Activated B cell treated with CpG ODN at 0.5 μM for 24 hours (primary cell): Measurements from ENCODE around the gene CNPY3. TPM values are rescaled to one million over a fixed set of nuclear protein-coding genes. Genes with fewer than 3 reads are reported as not detected.
A peak's percentile ranks its signal among the peaks of the same experiment; 100 is the strongest.
"Not testable (repeated sequence)": the region's sequence is repeated elsewhere in the genome, so short reads cannot be mapped to it uniquely, and the experiment has no call there.

Experiments used
- ATAC-seq: fragments of 200-7000 bp; cut with Tn5 transposase; one replicate; pipeline ENCODE4 v1.10.0; 2021; ENCODE audit warnings: low read depth, mild to moderate bottlenecking, moderate library complexity
- CTCF ChIA-PET: fragments of 350-600 bp; sonication (Branson Sonifier 250); formaldehyde crosslinking; loops from one replicate; lab custom pipeline; 2021; ENCODE audit warnings: antibody characterized with exemption; lab: Charles Lee
- POLR2A ChIA-PET: fragments of 350-600 bp; sonication (Branson Sonifier 250); formaldehyde crosslinking; loops from one replicate; lab custom pipeline; 2021; ENCODE audit warnings: antibody characterized with exemption; lab: Charles Lee
- DNase-seq: peaks from one replicate; pipeline ENCODE4 v3.0.0; 2022
- H3K27ac Mint-ChIP-seq: one replicate; pipeline ENCODE4 v1.8.0; 2020; ENCODE audit warnings: mixed read lengths
- H3K27me3 Mint-ChIP-seq: one replicate; pipeline ENCODE4 v1.8.0; 2021; ENCODE audit warnings: mixed read lengths
- H3K36me3 Mint-ChIP-seq: one replicate; pipeline ENCODE4 v1.8.0; 2021; ENCODE audit warnings: low read depth, mixed read lengths
- H3K4me1 Mint-ChIP-seq: one replicate; pipeline ENCODE4 v1.8.0; 2021; ENCODE audit warnings: mixed read lengths
- H3K4me3 Mint-ChIP-seq: one replicate; pipeline ENCODE4 v1.8.0; 2020; ENCODE audit warnings: mild to moderate bottlenecking, mixed read lengths
- H3K9me3 Mint-ChIP-seq: one replicate; pipeline ENCODE4 v1.8.0; 2020; ENCODE audit warnings: mixed read lengths
- intact Hi-C: fragments of 100-400 bp; cut with micrococcal nuclease; formaldehyde crosslinking; loops from one replicate; pipeline ENCODE4 v1.15.1; 2024
- total RNA-seq: library from RNA; stranded (reverse); gene quantifications from 2 replicates; pipeline ENCODE4 v1.2.3, GENCODE V29; 2022
- TF ChIP-seq, protein P1 (sequence below): fragments of 200-600 bp; IDR thresholded peaks from one replicate; pipeline ENCODE4 v1.8.0; 2022; ENCODE audit warnings: antibody characterized with exemption, mild to moderate bottlenecking

CNPY3 gene
- total RNA-seq, 1 donor from 2014 or later, result 121 TPM

DNA sequence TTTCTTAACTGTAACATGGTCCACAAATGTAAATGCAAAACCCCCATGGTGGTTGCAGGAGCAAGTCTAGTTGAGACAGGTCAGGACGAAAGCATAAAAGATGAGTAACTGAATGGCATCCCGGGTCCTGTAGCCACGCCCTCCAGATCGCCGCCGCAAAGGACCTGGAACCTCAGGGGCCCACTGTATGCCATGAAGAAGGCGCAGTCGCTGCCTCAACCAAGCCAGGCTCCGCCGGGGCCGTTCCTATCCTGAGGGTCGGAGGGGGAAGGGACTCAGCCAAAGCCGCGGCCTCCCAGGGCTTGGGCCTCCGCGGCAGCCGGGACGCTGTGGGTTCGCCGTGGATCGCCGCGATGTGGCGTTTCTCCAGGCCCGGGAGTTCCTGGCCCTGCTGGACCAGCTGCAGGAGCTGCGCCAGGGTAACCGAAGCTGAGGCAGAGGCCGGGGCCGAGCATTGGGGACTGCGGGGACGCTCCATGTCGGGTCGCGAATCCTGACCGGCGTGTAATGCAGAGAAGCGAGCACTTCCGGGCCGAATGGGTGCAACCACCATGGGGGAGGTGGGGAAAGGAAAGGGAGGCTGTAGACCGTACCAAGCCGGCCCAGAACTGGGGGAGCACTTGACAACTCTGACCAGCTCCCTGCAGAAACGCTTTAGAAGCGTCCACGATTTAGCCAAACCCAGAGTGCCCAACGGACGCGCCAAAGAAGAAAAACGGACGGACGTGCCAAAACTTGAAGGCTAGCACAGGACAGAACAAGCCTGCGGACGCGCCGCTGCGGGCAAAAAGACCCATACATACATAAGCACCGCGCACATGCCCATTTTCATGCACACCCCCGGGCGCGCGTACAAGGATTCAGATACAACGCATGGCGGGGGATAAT is 38.7 kb upstream of the CNPY3 start:
- Mint-ChIP-seq H3K27ac (peak overlapping the region; percentile 93), H3K4me1 (peaks cover 44% of the 10 kb centered on the region), H3K27me3 (no peaks in the 10 kb centered on the region), H3K36me3 (peaks cover 36% of the 10 kb centered on the region), H3K9me3 (no peaks in the 10 kb centered on the region), H3K4me3 (peak overlapping the region; percentile 97)
- intact Hi-C loops, result loop anchor here (1.0 to 10.0 kb wide), 8 partner anchors 11 to 1106 kb away; partner anchors contain the start of genes BICRAL, CNPY3, LRRC73 and MRPS10
- TF ChIP-seq, protein P1, sequence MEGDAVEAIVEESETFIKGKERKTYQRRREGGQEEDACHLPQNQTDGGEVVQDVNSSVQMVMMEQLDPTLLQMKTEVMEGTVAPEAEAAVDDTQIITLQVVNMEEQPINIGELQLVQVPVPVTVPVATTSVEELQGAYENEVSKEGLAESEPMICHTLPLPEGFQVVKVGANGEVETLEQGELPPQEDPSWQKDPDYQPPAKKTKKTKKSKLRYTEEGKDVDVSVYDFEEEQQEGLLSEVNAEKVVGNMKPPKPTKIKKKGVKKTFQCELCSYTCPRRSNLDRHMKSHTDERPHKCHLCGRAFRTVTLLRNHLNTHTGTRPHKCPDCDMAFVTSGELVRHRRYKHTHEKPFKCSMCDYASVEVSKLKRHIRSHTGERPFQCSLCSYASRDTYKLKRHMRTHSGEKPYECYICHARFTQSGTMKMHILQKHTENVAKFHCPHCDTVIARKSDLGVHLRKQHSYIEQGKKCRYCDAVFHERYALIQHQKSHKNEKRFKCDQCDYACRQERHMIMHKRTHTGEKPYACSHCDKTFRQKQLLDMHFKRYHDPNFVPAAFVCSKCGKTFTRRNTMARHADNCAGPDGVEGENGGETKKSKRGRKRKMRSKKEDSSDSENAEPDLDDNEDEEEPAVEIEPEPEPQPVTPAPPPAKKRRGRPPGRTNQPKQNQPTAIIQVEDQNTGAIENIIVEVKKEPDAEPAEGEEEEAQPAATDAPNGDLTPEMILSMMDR, result no peak
- ChIA-PET POLR2A (interaction anchor here (0.5 to 6.4 kb wide), 21 partner anchors 11 to 587 kb away, joined by 3 to 85 read pairs (median 4); partner anchors contain the start of genes ABCC10, BICRAL, CNPY3 and CUL9), CTCF (interaction anchor here (1.3 to 1.8 kb wide), 3 partner anchors 11 to 253 kb away, joined by 3 to 11 read pairs (median 3); partner anchors contain the start of gene RPL7L1)
- peak; percentile 76 for DNase-seq
- peak; percentile 97 for ATAC-seq

DNA sequence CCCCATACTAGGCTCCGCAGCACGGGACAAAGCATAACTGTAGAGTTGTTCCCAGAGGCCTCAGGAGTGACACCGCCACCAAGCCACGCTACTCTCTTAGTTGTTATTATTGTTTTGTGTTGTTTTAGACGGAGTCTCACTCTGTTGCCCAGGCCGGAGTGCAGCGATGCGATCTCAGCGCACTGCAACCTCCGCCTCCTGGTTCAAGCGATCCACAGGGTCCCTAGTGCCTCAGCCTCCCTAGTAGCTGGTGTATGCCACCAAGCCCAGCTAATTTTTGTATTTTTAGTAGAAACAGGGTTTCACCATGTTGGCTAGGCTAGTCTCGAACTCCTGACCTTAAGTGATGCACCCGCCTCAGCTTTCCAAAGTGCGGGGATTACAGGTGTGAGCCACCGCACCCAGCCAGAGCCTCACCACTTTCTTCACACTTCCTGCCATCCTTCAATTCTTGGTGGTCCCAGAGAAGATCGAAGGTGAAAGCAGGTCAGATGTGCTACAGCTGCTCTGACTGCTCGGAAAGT is 38.0 kb upstream of the CNPY3 start:
- H3K4me3 Mint-ChIP-seq, result peak overlapping the region; percentile 97

DNA sequence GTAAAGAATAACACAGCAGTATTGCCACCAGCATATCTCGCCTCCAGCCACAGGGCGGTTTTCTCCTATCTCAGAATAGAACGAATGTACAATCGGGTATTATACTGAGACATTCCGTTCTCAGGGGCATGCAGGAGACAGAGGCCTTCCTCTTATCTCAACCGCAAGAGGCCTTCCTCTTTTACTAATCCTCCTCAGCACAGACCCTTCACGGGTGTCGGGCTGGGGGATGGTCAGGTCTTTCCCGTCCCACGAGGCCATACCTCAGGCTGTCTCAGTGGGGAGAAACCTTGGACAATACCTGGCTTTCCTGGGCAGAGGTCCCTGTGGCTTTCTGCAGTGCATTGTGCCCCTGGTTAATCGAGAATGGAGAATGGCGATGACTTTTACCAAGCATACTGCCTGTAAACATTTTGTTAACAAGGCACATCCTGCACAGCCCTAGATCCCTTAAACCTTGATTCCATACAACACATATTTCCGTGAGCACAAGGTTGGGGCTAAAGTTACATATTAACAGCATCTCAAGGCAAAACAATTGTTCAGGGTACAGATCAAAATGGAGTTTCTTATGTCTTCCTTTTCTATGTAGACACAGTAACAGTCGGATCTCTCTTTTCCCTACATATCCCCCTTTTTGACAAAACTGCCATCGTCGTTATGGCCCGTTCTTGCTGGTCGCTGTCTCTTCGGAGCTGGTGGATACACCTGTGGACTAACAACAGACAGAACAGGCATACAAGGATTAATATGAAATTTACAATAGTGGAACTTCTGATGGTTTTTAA is 35.0 kb upstream of the CNPY3 start:
- ATAC-seq, H3K27me3 Mint-ChIP-seq, H3K36me3 Mint-ChIP-seq, H3K9me3 Mint-ChIP-seq: not testable (repeated sequence)
- DNase-seq, result peak; percentile 33
- CTCF ChIA-PET, result interaction anchor here (0.8 to 2.6 kb wide), 3 partner anchors 15 to 347 kb away, joined by 3 to 11 read pairs (median 3); partner anchors contain the start of gene RPL7L1
- peaks cover 42% of the 10 kb centered on the region for H3K4me1 Mint-ChIP-seq
- peak overlapping the region; percentile 46 for H3K4me3 Mint-ChIP-seq
- intact Hi-C loops, result loop anchor here (1.0 to 10.0 kb wide), 5 partner anchors 233 to 1109 kb away; partner anchors contain the start of genes LRRC73, MRPS10, POLR1C and PRICKLE4
- POLR2A ChIA-PET, result interaction anchor here (1.0 to 6.4 kb wide), 4 partner anchors 15 to 148 kb away, joined by 3 to 85 read pairs (median 48); partner anchors contain the start of genes BICRAL, RPL7L1 and TBCC
- H3K27ac Mint-ChIP-seq, result peak overlapping the region; percentile 93

More for the DNA sequence above, 38.0 kb upstream of the CNPY3 start:
- Mint-ChIP-seq H3K4me1 (peaks cover 44% of the 10 kb centered on the region), H3K36me3 (peaks cover 29% of the 10 kb centered on the region), H3K9me3 (no peaks in the 10 kb centered on the region), H3K27me3 (no peaks in the 10 kb centered on the region), H3K27ac (peak overlapping the region; percentile 93)
- CTCF ChIA-PET, result interaction anchor here (1.3 to 1.8 kb wide), 2 partner anchors 12 to 165 kb away, joined by 3 to 11 read pairs; partner anchors contain the start of gene RPL7L1
- POLR2A ChIA-PET, result interaction anchor here (0.5 to 6.4 kb wide), 19 partner anchors 9 to 537 kb away, joined by 3 to 85 read pairs (median 4); partner anchors contain the start of genes ABCC10, BICRAL, CNPY3 and KLHDC3
- ATAC-seq (no peak), DNase-seq (no peak)
- intact Hi-C loops, result loop anchor here (2.0 to 10.0 kb wide), 5 partner anchors 108 to 1106 kb away; partner anchors contain the start of genes BICRAL, LRRC73, MRPS10 and POLR1C
- TF ChIP-seq, protein P1, result no peak

GRCh38 chr6:42896178-42896719 is 33.0 kb upstream of the CNPY3 start:
- H3K27me3 Mint-ChIP-seq, result no peaks in the 10 kb centered on the region
- CTCF ChIA-PET, result interaction anchor here (1.0 to 2.6 kb wide), 4 partner anchors 14 to 234 kb away, joined by 4 to 11 read pairs (median 8); partner anchors contain the start of gene RPL7L1
- intact Hi-C loops, result loop anchor here (5.0 to 10.0 kb wide), 3 partner anchors 589 to 1111 kb away; partner anchors contain the start of genes LRRC73, POLR1C, PRICKLE4 and TOMM6

More at GRCh38 chr6:42896178-42896719, 33.0 kb upstream of the CNPY3 start:
- no peak overlapping the region for H3K4me3 Mint-ChIP-seq
- no peaks in the 10 kb centered on the region for H3K9me3 Mint-ChIP-seq
- DNase-seq (no peak), ATAC-seq (no peak)
- TF ChIP-seq, protein P1, result no peak
- POLR2A ChIA-PET, result interaction anchor here (0.6 kb wide), 1 partner anchor 83 kb away, joined by 4 read pairs; the partner anchor contains the start of gene PEX6
- H3K4me1 Mint-ChIP-seq, result peaks cover 27% of the 10 kb centered on the region
- no peak overlapping the region for H3K27ac Mint-ChIP-seq
- no peaks in the 10 kb centered on the region for H3K36me3 Mint-ChIP-seq
